Right atrium auricular region (tissue), 2 donors: Measurements from ENCODE around the gene ENTPD8. TPM values are rescaled to one million over a fixed set of nuclear protein-coding genes. Genes with fewer than 3 reads are reported as not detected.

Source experiments
- DNase-seq: peaks from one replicate; pipeline ENCODE4 v3.0.0-alpha.2; 2019; ENCODE audit warnings: low spot score
- H3K27ac ChIP-seq, 2 donors: fragments of 200-600 bp; sonication (generic); 1 replicate in 1 of 2; 2 replicates in 1 of 2; pipeline ENCODE4 v1.5.1; 2016 to 2019
- H3K27me3 ChIP-seq, 2 donors: fragments of 200-600 bp; sonication (generic); one replicate each; pipeline versions ENCODE4 v1.5.1 to v1.6.0; 2017 to 2019
- H3K36me3 ChIP-seq: fragments of 200-600 bp; sonication (generic); one replicate; pipeline ENCODE4 v1.5.1; 2016
- H3K4me1 ChIP-seq, 2 donors: fragments of 200-600 bp; sonication (generic); one replicate each; pipeline versions ENCODE4 v1.5.1 to v1.6.0; 2017 to 2019
- H3K4me3 ChIP-seq, 2 donors: fragments of 200-600 bp; sonication (generic); 1 replicate in 1 of 2; 2 replicates in 1 of 2; pipeline ENCODE4 v1.5.1; 2017 to 2019; ENCODE audit warnings: mild to moderate bottlenecking in 1 of 2, moderate library complexity in 1 of 2
- H3K9me3 ChIP-seq, 2 donors: fragments of 200-600 bp; sonication (generic); one replicate each; pipeline ENCODE4 v1.5.1; 2019
- total RNA-seq, 2 donors: library from RNA; depleted of rRNA; stranded (reverse); fragments of >200 nt; gene quantifications; one replicate each; pipeline ENCODE4 v1.1.0, GENCODE V29; 2016
- TF ChIP-seq, protein P1 (sequence below), 2 donors: fragments of 200-600 bp; sonication (generic); IDR thresholded peaks; one replicate each; pipeline ENCODE4 v1.5.1; 2019; ENCODE audit warnings: antibody characterized with exemption in 2 of 2

ENTPD8 gene
- total RNA-seq, 2 donors from 2014 or later, result not detected

DNA sequence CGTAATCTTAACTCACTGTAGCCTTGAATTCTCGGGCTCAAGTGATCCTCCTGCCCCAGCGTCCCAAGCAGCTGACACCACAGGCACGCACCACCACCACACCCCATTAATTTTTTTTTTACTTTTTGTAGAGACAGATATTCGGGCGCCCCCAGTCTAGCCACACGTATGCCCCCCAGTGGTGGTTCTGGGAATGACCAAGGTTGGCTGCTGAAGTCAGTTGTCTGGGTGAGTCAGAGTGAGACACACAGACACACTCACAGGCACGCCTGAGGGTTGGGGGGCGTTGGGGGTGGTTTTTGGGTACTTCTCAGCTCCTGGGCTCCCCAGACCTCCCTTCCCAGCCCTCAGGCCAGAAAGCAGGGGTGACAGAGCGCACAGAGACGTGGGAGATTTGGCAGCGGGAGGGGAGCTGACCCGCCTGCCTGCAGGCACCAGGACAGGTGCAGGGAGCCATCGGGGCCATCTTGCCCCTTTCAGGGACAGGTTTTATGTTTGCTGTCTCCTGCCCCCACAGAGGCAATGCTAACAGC lies 4.2 kb upstream of the ENTPD8 start:
- peaks cover 0 to 4% of the 10 kb centered on the region in 2 donors for H3K9me3 ChIP-seq
- peaks cover 0 to 18% of the 10 kb centered on the region in 2 donors for H3K4me1 ChIP-seq
- peaks cover 5% of the 10 kb centered on the region for H3K36me3 ChIP-seq
- peak; percentile 89 for DNase-seq
- H3K27me3 ChIP-seq, result peaks cover 0 to 4% of the 10 kb centered on the region in 2 donors
- H3K4me3 ChIP-seq, result no peak overlapping the region
- TF ChIP-seq, protein P1, sequence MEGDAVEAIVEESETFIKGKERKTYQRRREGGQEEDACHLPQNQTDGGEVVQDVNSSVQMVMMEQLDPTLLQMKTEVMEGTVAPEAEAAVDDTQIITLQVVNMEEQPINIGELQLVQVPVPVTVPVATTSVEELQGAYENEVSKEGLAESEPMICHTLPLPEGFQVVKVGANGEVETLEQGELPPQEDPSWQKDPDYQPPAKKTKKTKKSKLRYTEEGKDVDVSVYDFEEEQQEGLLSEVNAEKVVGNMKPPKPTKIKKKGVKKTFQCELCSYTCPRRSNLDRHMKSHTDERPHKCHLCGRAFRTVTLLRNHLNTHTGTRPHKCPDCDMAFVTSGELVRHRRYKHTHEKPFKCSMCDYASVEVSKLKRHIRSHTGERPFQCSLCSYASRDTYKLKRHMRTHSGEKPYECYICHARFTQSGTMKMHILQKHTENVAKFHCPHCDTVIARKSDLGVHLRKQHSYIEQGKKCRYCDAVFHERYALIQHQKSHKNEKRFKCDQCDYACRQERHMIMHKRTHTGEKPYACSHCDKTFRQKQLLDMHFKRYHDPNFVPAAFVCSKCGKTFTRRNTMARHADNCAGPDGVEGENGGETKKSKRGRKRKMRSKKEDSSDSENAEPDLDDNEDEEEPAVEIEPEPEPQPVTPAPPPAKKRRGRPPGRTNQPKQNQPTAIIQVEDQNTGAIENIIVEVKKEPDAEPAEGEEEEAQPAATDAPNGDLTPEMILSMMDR (IDR thresholded peaks at IDR 0.05), result peak; percentile 80 to 89
- H3K27ac ChIP-seq, result no peak overlapping the region

DNA sequence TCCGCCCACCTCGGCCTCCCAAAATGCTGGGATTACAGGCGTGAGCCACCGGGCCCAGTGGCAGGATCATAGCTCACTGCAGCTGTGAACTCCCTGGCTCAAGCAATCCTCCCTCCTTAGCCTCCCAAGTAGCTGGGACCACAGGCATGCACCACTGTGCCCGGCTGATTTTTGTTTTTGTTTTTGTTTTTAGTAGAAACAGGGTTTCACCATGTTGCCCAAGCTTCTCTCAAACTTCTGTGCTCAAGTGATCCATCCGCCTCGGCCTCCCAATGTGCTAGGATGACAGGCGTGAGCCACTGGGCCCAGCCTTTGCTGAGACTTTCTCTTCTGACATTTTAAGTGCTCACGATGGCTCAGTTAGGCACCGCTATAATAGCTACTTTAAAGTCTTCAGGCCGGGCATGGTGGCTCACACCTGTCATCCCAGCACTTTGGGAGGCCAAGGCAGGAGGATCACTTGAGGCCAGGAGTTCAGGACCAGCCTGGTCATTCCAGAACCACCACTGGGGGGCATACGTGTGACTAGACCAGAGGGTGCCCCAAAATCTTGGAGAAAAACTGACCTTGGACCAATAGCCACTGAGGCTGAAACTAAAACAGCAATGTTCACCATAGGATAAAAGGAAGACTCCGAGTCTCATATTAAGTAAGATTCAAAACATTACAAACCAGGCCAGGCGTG lies 3.1 kb upstream of the ENTPD8 start:
- H3K4me3 ChIP-seq, result no peak overlapping the region
- TF ChIP-seq, protein P1 (IDR thresholded peaks at IDR 0.05), result no peak
- H3K4me1 ChIP-seq, result peaks cover 0 to 18% of the 10 kb centered on the region in 2 donors
- H3K27ac ChIP-seq, result no peak overlapping the region
- H3K9me3 ChIP-seq, result peaks cover 0 to 4% of the 10 kb centered on the region in 2 donors
- peaks cover 0 to 4% of the 10 kb centered on the region in 2 donors for H3K27me3 ChIP-seq
- H3K36me3 ChIP-seq, result peaks cover 2% of the 10 kb centered on the region
- DNase-seq, result no peak

DNA sequence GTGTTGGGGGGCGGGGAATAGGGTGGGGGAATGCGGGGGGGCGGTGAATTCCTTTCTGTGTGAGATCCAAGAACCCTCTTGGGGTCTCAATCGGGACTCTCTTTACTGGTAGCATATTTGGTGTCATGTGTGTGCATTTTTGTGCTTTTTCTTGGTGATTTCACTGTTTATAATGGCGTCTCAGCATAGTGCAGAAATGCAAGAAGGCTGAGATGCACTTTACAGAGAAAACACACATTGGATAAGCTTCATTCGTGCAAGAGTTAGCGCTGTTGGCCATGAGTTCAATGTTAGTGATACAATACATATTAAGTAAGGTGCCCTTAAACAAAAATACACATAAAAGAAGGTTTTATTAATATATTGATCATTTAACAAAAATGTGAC lies 771 bp upstream of the ENTPD8 start:
- peaks cover 0 to 4% of the 10 kb centered on the region in 2 donors for H3K9me3 ChIP-seq
- TF ChIP-seq, protein P1 (IDR thresholded peaks at IDR 0.05), result no peak
- no peak for DNase-seq
- peak overlapping the region in 1 of 2 donors; percentile 49 for H3K4me3 ChIP-seq
- no peak overlapping the region for H3K27ac ChIP-seq
- H3K27me3 ChIP-seq, result peaks cover 0 to 4% of the 10 kb centered on the region in 2 donors
- H3K36me3 ChIP-seq, result no peaks in the 10 kb centered on the region
- peaks cover 0 to 18% of the 10 kb centered on the region in 2 donors for H3K4me1 ChIP-seq

DNA sequence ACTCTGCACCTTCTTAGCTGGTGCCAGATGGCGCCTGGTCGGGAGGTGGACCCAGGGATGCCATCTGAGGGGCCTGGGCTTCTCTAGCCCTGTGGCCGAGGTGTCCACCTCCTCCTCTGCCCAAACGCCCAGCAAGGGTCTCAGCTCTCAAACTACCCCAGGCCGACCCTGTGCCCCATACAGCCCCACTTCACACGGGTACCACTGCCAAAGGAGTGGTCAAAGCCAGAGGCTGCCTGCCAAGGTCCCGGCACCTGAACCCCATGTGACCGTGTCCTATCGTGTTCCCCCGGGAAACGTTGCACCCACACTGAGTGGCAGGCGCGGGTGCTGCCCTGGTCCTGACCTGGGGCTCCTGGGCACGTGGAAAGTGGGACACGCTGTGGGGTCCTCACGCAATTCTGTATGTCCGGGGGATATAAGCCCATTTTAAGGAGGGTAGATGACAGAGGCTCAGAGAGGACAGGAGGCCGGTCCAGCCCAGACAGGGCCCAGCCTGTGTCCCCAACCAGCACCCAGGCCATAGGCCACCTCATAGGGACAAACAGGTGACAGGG lies 1.9 kb downstream of the ENTPD8 start:
- peaks cover 0 to 16% of the 10 kb centered on the region in 2 donors for H3K4me1 ChIP-seq
- H3K36me3 ChIP-seq, result no peaks in the 10 kb centered on the region
- peaks cover 0 to 4% of the 10 kb centered on the region in 2 donors for H3K9me3 ChIP-seq
- no peak overlapping the region for H3K27ac ChIP-seq
- no peak for DNase-seq
- TF ChIP-seq, protein P1 (IDR thresholded peaks at IDR 0.05), result no peak
- H3K27me3 ChIP-seq, result peaks cover 0 to 4% of the 10 kb centered on the region in 2 donors
- no peak overlapping the region for H3K4me3 ChIP-seq

DNA sequence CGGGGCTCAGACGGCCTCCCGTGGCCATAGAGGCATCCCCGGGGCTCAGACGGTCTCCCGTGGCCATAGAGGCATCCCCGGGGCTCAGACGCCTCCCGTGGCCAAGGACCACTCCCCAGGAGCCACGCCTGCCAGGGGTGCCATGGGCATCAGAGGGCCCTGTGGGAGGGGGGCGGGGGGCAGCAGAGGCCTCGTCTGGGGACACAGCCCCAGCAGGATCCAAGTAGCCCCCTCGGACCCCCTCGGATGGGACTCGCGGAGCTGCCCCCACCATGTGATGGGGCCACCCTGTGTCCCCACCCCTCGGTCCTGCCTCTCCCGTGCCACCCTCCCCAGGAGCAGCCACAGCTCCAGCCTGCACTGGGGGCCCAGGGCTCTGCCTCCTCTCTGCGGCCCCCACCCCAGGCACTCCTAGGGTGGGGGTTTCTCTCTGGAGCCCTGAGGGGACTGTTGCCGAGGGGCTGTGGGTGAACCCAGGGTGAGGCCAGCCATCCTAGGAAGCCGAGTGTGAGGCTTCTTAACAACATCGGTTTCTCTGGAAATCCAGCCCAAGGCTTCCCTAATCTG lies 2.5 kb downstream of the ENTPD8 start:
- peaks cover 0 to 4% of the 10 kb centered on the region in 2 donors for H3K9me3 ChIP-seq
- no peaks in the 10 kb centered on the region for H3K36me3 ChIP-seq
- H3K4me3 ChIP-seq, result no peak overlapping the region
- no peak for DNase-seq
- peaks cover 0 to 16% of the 10 kb centered on the region in 2 donors for H3K4me1 ChIP-seq
- no peak overlapping the region for H3K27ac ChIP-seq
- H3K27me3 ChIP-seq, result peaks cover 0 to 4% of the 10 kb centered on the region in 2 donors
- TF ChIP-seq, protein P1 (IDR thresholded peaks at IDR 0.05), result no peak
